HCT116 (cell line): ENCODE measurements around the gene KLHDC3.

Source experiments
- EGR1 ChIP-seq: IDR thresholded peaks from 2 replicates; pipeline ENCODE4 v1.6.1; 2012; ENCODE audit warnings: low read depth
- EZH2 ChIP-seq: fragments of 200-600 bp; sonication (generic); IDR thresholded peaks from 2 replicates; pipeline ENCODE4 v1.6.1; 2017; ENCODE audit warnings: antibody characterized with exemption, mixed run types
- EZH2phosphoT487 ChIP-seq: fragments of 200-600 bp; IDR thresholded peaks from 2 replicates; pipeline ENCODE4 v1.6.1; 2018; ENCODE audit warnings: antibody characterized with exemption, borderline replicate concordance
- POLR2A ChIP-seq: IDR thresholded peaks from 2 replicates; pipeline ENCODE4 v1.7.0; 2011; ENCODE audit warnings: borderline replicate concordance; ENCODE audit not compliant: insufficient read depth, insufficient read length; ENCODE audit errors: extremely low read depth
- RAD21 ChIP-seq: IDR thresholded peaks from 2 replicates; pipeline ENCODE4 v1.6.1; 2012; ENCODE audit warnings: low read depth, mild to moderate bottlenecking
- TCF7L2 ChIP-seq: IDR thresholded peaks from 2 replicates; pipeline ENCODE4 v1.7.0; 2011; ENCODE audit warnings: borderline replicate concordance, inconsistent platforms; ENCODE audit not compliant: insufficient read depth, insufficient read length; ENCODE audit errors: extremely low read depth
- TF ChIP-seq, protein P1 (sequence below), 3 experiments: fragments of 200-600 bp in 1 of 3; sonication (generic) in 1 of 3; IDR thresholded peaks in 2 of 3; conservative IDR thresholded peaks in 1 of 3; 2 replicates each; pipeline ENCODE4 v1.5.1; 2012 to 2017; ENCODE audit warnings: low read depth in 2 of 3, low read length in 2 of 3, antibody characterized with exemption in 1 of 3, borderline replicate concordance in 1 of 3, control low read depth in 1 of 3, mild to moderate bottlenecking in 1 of 3, mixed read lengths in 1 of 3, mixed run types in 1 of 3, moderate library complexity in 1 of 3; ENCODE audit not compliant: insufficient read depth in 1 of 3
- TF ChIP-seq, protein P2 (sequence below): IDR thresholded peaks from 2 replicates; pipeline ENCODE4 v1.6.1; 2012; ENCODE audit warnings: low read depth

DNA sequence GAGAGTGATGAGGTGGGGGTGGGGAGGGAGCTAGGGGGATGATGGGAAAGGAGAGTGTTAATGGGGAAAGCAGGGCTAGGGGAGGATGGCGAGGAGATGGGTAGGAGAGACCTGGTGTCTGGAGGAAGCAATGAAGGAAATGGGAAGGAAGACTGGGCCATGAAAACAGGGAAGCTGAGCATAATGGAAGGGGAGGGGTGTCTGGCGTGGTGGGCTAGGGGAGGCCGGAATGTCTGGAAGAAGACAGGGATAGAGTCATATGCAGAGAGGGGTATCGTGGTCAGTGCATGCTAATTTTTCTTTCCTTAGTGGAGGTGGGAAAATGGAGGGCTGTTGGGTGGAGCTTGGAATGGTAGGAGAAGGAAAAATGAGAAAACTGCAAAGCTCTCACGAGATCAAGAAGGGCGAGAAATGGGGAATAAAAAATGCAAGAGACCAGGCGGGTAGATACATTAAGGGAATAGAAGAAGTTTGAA, 423 bp downstream of the KLHDC3 start:
- no peak for TF ChIP-seq EGR1
- TF ChIP-seq, protein P1, sequence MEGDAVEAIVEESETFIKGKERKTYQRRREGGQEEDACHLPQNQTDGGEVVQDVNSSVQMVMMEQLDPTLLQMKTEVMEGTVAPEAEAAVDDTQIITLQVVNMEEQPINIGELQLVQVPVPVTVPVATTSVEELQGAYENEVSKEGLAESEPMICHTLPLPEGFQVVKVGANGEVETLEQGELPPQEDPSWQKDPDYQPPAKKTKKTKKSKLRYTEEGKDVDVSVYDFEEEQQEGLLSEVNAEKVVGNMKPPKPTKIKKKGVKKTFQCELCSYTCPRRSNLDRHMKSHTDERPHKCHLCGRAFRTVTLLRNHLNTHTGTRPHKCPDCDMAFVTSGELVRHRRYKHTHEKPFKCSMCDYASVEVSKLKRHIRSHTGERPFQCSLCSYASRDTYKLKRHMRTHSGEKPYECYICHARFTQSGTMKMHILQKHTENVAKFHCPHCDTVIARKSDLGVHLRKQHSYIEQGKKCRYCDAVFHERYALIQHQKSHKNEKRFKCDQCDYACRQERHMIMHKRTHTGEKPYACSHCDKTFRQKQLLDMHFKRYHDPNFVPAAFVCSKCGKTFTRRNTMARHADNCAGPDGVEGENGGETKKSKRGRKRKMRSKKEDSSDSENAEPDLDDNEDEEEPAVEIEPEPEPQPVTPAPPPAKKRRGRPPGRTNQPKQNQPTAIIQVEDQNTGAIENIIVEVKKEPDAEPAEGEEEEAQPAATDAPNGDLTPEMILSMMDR (IDR thresholded peaks at IDR 0.05 in 2 of 3, conservative IDR thresholded peaks at IDR 0.05 in 1 of 3; ENCODE audit: borderline replicate concordance in 1 of 3, insufficient read depth in 1 of 3, low read depth in 2 of 3, low read length in 2 of 3), result no peak
- TF ChIP-seq, protein P2, sequence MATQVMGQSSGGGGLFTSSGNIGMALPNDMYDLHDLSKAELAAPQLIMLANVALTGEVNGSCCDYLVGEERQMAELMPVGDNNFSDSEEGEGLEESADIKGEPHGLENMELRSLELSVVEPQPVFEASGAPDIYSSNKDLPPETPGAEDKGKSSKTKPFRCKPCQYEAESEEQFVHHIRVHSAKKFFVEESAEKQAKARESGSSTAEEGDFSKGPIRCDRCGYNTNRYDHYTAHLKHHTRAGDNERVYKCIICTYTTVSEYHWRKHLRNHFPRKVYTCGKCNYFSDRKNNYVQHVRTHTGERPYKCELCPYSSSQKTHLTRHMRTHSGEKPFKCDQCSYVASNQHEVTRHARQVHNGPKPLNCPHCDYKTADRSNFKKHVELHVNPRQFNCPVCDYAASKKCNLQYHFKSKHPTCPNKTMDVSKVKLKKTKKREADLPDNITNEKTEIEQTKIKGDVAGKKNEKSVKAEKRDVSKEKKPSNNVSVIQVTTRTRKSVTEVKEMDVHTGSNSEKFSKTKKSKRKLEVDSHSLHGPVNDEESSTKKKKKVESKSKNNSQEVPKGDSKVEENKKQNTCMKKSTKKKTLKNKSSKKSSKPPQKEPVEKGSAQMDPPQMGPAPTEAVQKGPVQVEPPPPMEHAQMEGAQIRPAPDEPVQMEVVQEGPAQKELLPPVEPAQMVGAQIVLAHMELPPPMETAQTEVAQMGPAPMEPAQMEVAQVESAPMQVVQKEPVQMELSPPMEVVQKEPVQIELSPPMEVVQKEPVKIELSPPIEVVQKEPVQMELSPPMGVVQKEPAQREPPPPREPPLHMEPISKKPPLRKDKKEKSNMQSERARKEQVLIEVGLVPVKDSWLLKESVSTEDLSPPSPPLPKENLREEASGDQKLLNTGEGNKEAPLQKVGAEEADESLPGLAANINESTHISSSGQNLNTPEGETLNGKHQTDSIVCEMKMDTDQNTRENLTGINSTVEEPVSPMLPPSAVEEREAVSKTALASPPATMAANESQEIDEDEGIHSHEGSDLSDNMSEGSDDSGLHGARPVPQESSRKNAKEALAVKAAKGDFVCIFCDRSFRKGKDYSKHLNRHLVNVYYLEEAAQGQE, result no peak
- peak; percentile 4 for TF ChIP-seq POLR2A
- TF ChIP-seq EZH2, result no peak
- no peak for TF ChIP-seq TCF7L2
- no peak for TF ChIP-seq EZH2phosphoT487
- no peak for TF ChIP-seq RAD21
